Small intestine (tissue), 7 donors: ENCODE results near the gene NANOS1. TPM values are rescaled to one million over a fixed set of nuclear protein-coding genes. Genes with fewer than 3 reads are reported as not detected.
A peak's percentile ranks its signal among the peaks of the same experiment; 100 is the strongest.

Experiments
- DNase-seq, 2 donors: peaks; one replicate each; pipeline versions ENCODE4 v3.0.0 to v3.0.0-alpha.2; 2013
- FAIRE-seq: peaks from 2 replicates; lab custom pipeline; 2012; peaks lifted over from hg19 to GRCh38; lab: Jason Lieb, UNC
- H3K27ac ChIP-seq, 3 donors: one replicate each; pipeline ENCODE4 v1.5.1; 2013; ENCODE audit warnings: low read length in 2 of 3, mild to moderate bottlenecking in 2 of 3, control low read depth in 1 of 3, inconsistent platforms in 1 of 3, low read depth in 1 of 3, moderate library complexity in 1 of 3
- H3K27me3 ChIP-seq, 3 donors: one replicate each; pipeline ENCODE4 v1.6.1; 2013; ENCODE audit warnings: low read length in 3 of 3, inconsistent platforms in 1 of 3; ENCODE audit not compliant: control insufficient read depth in 3 of 3, insufficient read depth in 3 of 3
- H3K36me3 ChIP-seq, 3 donors: one replicate each; pipeline ENCODE4 v1.6.1; 2013; ENCODE audit warnings: low read length in 3 of 3, inconsistent platforms in 1 of 3, low read depth in 1 of 3, mild to moderate bottlenecking in 1 of 3, moderate library complexity in 1 of 3; ENCODE audit not compliant: control insufficient read depth in 3 of 3, insufficient read depth in 2 of 3
- H3K4me1 ChIP-seq, 3 donors: one replicate each; pipeline ENCODE4 v1.6.1; 2013; ENCODE audit warnings: low read length in 2 of 3, inconsistent platforms in 1 of 3, low read depth in 1 of 3, mild to moderate bottlenecking in 1 of 3, moderate library complexity in 1 of 3; ENCODE audit not compliant: control insufficient read depth in 3 of 3, insufficient read depth in 2 of 3
- H3K4me3 ChIP-seq, 3 donors: one replicate each; pipeline ENCODE4 v1.5.1; 2013; ENCODE audit warnings: low read length in 3 of 3, control low read depth in 1 of 3, inconsistent platforms in 1 of 3, low read depth in 1 of 3, mild to moderate bottlenecking in 1 of 3, moderate library complexity in 1 of 3
- H3K9me3 ChIP-seq, 2 donors: one replicate each; pipeline ENCODE4 v1.6.1; 2013; ENCODE audit warnings: low read depth in 1 of 2, low read length in 1 of 2; ENCODE audit not compliant: control insufficient read depth in 2 of 2, insufficient read depth in 1 of 2
- WGBS, 3 donors: extraction: QIAGEN DNeasy Blood & Tissue Kit; methylation state at CpG; one replicate each; pipeline ENCODE4 v1.1.7; 2013; 5-methylcytosine and 5-hydroxymethylcytosine counted together
- polyA plus RNA-seq, 4 donors: library from polyadenylated mRNA; stranded (reverse) in 3 of 4; unstranded in 1 of 4; fragments of 200-250 nt in 3 of 4; fragments of 120-200 nt in 1 of 4; gene quantifications; one replicate each; pipeline versions ENCODE4 v1.2.1 to v1.2.3, GENCODE V29; 2013
- donor health status: healthy with polysubstance abuse.
- donor health status: control.
- donor health status: control.
- donor health status: Bipolar disorder and iron deficiency.
- donor health status: healthy.

NANOS1 gene
- polyA plus RNA-seq, 4 donors, result 0.50 to 0.61 TPM; not detected in 2

DNA sequence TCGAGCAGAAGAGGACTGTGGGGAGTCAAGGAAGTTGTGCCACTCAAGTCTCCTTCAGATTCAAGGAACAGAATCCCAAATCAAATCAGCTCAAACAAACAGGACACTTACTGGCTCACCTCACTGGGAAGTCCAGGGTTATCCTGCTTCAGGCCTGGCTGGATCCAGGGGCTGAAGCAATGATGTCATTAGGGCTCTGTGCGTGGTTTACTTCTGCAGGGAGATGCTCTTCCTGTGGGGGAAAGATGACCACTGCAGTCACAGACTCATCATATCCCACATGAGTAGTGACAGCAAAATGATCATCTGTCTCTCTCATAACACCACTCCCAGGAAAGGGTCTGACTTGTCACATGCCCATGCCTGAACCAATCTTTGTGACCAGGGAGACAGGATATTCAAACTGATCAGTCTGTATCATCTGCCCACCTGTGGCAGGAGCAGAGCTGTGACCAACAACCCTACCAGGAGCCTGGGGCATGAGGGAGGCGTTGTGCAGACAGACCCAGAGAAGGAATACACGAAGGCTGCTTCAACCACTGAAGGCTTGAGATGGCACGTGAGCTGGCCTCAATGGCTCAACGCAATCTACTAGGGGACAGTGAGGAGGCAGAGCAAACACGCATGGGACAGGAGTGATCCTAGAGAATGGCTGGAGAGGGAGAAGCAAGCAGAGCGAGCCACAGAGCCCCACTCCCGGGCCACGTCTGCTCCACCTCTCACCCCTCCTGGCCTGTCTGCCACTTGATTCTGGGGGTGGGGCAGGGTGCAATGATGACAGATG is 27.6 kb upstream of the NANOS1 start:
- H3K4me3 ChIP-seq, result no peak overlapping the region
- FAIRE-seq (no peak), DNase-seq (no peak)
- WGBS, 3 donors, result 86 to 88% (median 87%) methylated on average over 10 of the region's 10 CpGs
- H3K27ac ChIP-seq, result no peak overlapping the region
- no peaks in the 10 kb centered on the region for H3K4me1 ChIP-seq
- H3K27me3 ChIP-seq, result no peaks in the 10 kb centered on the region
- no peaks in the 10 kb centered on the region for H3K9me3 ChIP-seq
- no peaks in the 10 kb centered on the region for H3K36me3 ChIP-seq

DNA sequence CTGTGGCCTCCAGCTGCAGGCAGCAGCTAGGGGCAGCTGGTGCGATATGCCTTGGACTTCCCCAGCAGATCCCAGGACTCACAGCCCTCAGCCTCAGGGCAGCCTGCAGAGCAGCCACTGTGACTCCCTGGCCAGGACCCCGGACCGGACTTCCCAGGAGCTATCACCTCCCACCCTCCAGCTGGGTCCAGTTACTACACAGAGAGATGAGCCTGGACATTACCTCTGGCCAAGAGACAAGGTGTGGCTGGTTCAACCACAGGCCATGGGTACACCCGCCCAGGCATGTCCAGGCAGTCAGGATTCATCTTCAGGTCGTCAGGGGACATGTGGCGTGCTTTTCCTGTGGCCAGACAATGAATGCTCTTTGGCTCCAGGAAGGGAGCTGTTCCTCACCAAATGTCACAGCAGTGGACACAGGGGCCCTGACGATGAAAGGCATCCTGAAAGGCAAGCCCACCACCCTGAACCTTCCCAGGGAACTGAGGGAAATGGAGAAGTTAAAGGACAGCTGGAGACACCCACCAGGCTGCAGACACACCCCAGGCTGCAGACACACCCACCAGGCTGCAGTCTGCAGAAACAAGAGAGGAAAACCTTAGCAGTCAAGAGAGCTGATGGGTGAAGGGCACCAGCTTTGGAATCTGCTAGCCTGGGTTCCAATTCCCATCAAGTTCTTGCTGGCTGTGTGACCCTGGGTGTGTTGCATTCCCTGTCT is 25.8 kb upstream of the NANOS1 start:
- Histone ChIP-seq H3K4me3 (no peak overlapping the region), H3K9me3 (no peaks in the 10 kb centered on the region)

DNA sequence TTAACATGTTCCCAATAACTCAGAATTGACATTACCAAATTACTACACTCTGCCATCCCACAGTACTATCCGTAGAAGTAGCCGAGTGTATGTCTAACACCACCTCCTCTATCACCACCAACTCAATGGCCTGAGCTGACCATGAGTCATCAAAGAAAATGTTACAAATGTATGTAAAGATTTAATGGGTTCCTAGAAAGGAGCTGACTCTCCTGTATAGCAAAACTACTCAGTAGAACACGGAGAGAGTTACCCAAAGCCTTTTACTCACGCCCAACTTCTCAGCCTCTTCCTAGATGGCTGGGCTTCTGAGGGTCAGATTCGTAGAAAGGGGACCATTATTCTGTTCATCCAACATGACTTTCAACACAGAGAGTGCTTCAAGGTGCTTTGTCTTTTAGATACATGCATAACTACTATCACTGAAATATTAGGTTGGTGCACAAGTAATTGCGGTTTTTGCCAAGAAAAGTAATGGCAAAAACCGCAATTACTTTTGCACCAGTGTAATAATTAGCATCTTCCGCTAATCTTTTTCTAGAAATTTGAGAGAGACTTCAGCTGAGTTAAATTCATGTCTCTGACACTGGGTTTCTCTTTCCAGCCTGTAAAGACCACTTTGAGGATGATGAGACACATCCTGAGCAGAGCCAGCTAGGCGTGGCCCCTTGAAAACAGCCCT is 24.0 kb upstream of the NANOS1 start:
- H3K4me1 ChIP-seq, result no peaks in the 10 kb centered on the region
- H3K36me3 ChIP-seq, result no peaks in the 10 kb centered on the region
- no peaks in the 10 kb centered on the region for H3K27me3 ChIP-seq
- WGBS, 3 donors, result 84 to 86% (median 86%) methylated on average over 9 of the region's 9 CpGs
- no peaks in the 10 kb centered on the region for H3K9me3 ChIP-seq
- DNase-seq (no peak), FAIRE-seq (no peak)
- no peak overlapping the region for H3K4me3 ChIP-seq
- H3K27ac ChIP-seq, result no peak overlapping the region

More for the DNA sequence above, 25.8 kb upstream of the NANOS1 start:
- Histone ChIP-seq H3K27me3 (no peaks in the 10 kb centered on the region), H3K4me1 (no peaks in the 10 kb centered on the region), H3K36me3 (no peaks in the 10 kb centered on the region), H3K27ac (no peak overlapping the region)
- 69 to 74% (median 73%) methylated on average over 7 of the region's 7 CpGs for WGBS, 3 donors
- FAIRE-seq (no peak), DNase-seq (no peak)

DNA sequence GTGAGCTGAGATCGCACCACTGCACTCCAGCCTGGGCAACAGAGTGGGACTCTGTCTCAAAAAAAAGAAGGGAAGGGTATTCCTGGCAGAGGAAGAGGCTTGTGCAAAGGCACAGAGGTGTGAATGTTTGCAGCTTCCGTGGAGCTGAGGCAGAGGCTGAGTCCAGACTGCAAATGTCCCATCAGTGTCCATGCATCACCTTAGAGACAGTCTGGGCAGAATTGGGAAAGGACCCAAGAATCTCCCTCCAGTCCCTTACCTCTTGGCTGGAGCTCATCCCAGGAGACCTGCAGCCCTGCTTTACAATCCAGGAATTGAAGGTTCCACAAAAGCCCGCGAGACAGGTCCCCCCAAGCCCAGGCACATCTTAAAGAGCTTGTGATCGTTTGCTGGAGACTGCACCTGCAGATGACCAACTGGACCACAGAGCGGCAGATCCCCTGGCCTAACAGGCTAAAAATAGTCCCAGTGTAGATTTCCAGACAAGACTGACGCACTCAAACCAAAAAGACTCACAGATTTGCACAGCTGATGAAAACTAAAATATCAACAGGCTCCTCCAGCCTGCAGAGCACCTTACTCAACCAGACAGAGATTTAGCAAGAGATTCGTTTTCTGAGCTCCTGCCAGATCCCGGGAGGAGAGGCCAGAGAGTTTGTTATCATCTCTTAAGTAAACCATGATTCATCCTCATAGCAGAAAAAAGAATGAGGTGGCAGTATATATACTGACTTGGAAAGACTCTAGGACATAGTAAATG is 22.9 kb upstream of the NANOS1 start:
- Histone ChIP-seq H3K4me1 (no peaks in the 10 kb centered on the region), H3K4me3 (no peak overlapping the region), H3K27ac (no peak overlapping the region), H3K9me3 (no peaks in the 10 kb centered on the region), H3K27me3 (no peaks in the 10 kb centered on the region), H3K36me3 (no peaks in the 10 kb centered on the region)
- FAIRE-seq (no peak), DNase-seq (peak; percentile 38 to 45)
- 34 to 46% (median 35%) methylated on average over 9 of the region's 9 CpGs for WGBS, 3 donors

DNA sequence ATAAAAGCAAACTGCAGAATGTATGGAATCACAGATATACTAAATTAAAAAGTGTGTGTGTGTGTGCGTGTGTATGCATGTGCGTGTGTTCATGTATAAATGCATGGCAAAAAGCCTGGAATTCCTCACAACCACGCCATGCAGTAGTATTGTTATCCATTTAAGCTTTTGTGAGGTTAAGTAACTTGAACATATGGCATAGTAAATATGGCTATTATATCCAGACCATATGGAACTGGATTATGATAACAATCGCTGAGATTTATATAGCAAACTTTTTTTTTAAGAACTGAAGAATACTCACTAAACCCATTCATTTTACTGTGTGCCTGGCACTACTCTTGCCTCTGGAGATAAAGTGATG is 22.3 kb upstream of the NANOS1 start:
- FAIRE-seq (no peak), DNase-seq (no peak)
- H3K27ac ChIP-seq, result no peak overlapping the region
- H3K4me1 ChIP-seq, result no peaks in the 10 kb centered on the region
- H3K4me3 ChIP-seq, result no peak overlapping the region
- WGBS, 3 donors, result 25 to 49% (median 41%) methylated on average over 4 of the region's 4 CpGs
- H3K36me3 ChIP-seq, result no peaks in the 10 kb centered on the region
- no peaks in the 10 kb centered on the region for H3K27me3 ChIP-seq
- no peaks in the 10 kb centered on the region for H3K9me3 ChIP-seq

DNA sequence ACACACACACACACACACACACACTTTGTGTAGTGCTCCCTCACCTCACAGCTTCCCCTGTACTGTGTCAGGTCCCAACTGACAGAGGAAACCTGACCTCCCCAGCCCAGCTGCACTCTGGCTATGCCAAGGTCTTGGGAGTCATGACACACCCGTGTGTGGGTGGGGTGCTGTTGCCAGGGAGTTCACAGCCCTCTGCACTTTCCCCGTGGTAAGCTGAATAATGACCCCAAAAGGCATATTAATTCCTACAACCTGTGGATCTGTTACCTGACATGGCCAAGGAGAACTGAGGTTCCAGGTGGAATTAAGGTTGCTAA is 8.9 kb upstream of the NANOS1 start:
- Histone ChIP-seq H3K27ac (no peak overlapping the region), H3K9me3 (no peaks in the 10 kb centered on the region), H3K27me3 (peaks cover 0 to 3% (median 0%) of the 10 kb centered on the region in 3 donors), H3K36me3 (no peaks in the 10 kb centered on the region), H3K4me3 (no peak overlapping the region), H3K4me1 (no peaks in the 10 kb centered on the region)
- 9 to 25% (median 18%) methylated on average over 2 of the region's 2 CpGs for whole genome bisulfite sequencing, 3 donors
- DNase-seq (no peak), FAIRE-seq (no peak)

DNA sequence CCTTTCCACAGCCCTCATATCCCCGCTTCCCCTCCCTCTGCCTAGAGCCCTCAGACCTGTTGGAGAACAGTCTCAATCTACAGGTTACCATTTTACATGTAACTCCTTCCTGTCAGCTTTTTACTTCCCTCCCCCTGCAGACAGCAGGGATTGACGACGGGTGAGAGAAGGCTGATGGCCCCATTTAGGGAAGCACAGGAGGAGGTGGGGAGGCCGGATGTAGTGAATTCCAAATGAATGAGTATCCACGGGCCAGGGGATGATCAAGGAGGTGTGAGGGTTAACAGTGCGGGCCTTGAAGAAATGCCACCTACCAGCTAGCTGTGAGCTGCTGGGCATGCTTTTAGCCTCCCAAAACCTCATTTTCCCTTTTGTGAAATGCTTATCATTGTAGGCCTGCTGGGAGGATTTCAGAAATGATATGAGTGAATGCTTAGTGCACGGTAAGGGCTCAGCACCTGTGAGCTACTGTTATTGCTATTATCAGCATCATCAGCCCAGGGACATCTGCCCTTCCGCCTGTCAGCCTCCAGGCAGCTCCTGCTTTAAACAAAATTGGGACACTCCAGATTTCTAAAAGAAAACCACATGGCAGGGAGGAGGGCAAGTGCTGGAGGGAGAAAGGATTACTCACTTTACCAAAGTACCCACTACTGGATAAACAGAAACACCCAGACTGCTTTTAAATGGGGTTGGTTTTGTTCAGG is 6.5 kb upstream of the NANOS1 start:
- Histone ChIP-seq H3K4me1 (no peaks in the 10 kb centered on the region), H3K27ac (no peak overlapping the region), H3K36me3 (no peaks in the 10 kb centered on the region), H3K4me3 (no peak overlapping the region), H3K9me3 (no peaks in the 10 kb centered on the region), H3K27me3 (peaks cover 0 to 4% (median 0%) of the 10 kb centered on the region in 3 donors)
- DNase-seq (no peak), FAIRE-seq (no peak)
- WGBS, 3 donors, result 59 to 69% (median 68%) methylated on average over 8 of the region's 8 CpGs

DNA sequence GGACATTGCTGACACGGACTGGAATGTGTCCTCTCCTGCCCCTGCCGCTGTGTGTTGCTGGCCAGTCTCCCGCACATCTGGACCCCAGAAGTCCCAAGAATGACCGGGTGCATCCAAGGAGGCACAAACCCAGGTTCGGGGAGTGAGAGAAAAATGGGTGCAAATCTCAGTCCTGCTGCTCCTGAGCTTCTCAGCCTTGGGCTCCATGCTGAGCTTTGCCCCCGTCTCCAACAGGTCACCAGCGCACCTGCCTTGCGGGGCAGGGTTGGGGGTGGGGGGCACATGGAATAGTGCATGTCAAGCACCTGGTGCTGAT is 6.0 kb upstream of the NANOS1 start:
- Histone ChIP-seq H3K9me3 (no peaks in the 10 kb centered on the region), H3K4me1 (no peaks in the 10 kb centered on the region), H3K36me3 (no peaks in the 10 kb centered on the region), H3K4me3 (no peak overlapping the region), H3K27ac (no peak overlapping the region), H3K27me3 (peaks cover 0 to 7% (median 0%) of the 10 kb centered on the region in 3 donors)
- DNase-seq, result no peak
- 51 to 71% (median 54%) methylated on average over 8 of the region's 8 CpGs for WGBS, 3 donors
- FAIRE-seq, result no peak
